GM19239 (cell line): ENCODE measurements around the gene PLEKHA7.

Source experiments
- DNase-seq: peaks from one replicate; pipeline ENCODE4 v3.0.0; 2011; ENCODE audit warnings: low spot score; ENCODE audit not compliant: insufficient read length
- FAIRE-seq: peaks from 2 replicates; lab custom pipeline; 2011; peaks lifted over from hg19 to GRCh38; lab: Jason Lieb, UNC

The PLEKHA7 gene

DNA sequence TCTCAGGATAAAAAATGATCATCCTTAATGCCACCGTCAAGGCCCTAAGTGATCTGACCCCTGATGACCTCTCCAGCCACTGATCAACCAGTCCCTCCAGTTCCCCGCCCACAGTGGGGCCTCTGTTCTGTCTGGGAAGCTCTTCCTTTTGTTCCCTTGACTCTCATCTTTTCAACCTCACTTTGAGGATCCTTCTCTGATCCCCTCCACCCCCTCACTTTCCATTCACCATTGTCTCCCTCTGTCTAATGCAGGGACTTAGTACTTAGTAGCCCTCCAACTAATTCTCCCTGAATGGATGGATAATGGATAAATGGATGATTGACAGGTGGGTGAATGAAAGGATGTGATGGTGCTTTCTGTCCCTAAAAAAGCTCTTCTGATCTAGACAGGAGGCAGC, 230.1 kb downstream of the PLEKHA7 start:
- DNase-seq (no peak), FAIRE-seq (no peak)

- FAIRE-seq (no peak), DNase-seq (no peak)
Observed at GRCh38 chr11:16783321-16783801, 230.9 kb downstream of the PLEKHA7 start.

DNA sequence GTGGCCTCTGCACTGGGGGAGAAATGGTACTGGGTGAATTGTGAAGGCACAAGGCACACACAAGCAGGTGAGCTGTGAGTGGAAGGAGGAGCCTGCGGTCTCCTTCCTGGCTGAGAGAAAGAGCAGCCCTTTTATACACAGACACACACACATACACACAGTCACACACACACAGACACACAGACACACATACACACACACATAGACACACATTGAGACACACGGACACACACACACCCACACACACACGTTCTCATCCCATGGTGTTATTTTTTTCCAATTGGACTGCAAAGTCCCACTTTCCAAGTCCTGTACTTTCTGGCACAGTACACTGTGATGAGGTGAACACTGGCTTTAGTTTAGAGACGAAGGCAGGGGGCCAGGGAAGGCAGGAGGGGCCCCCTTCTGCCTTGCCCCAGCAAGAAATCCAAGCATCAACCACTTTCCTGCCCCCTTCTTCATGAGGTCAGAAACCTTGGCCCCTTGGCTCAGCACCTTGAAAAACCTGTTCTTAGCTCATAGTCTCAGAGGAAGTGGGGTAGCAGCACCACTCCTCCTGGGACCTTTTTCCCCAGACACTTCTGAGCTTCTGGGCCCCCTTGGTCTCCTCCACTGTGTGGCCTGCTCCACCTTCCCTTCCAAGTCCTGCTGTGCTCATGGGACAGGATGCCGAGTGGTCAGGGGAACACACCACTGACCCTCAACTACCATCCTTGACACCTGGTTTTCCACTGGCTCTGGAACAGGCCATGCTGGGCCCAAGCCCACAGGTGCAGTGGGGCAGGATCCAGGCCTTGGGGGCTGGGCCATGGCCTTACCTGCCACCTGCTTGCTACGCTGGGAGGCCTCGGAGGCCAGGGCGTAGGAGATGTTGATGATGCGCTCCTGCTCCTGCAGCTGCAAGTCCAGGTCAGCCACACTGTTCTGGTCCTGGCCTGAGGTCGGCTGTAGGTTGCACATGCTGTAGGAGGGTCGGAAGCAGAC, 232.0 kb downstream of the PLEKHA7 start:
- no peak for DNase-seq
- no peak for FAIRE-seq

GRCh38 chr11:16780698-16781550, 233.3 kb downstream of the PLEKHA7 start:
- FAIRE-seq (no peak), DNase-seq (no peak)

DNA sequence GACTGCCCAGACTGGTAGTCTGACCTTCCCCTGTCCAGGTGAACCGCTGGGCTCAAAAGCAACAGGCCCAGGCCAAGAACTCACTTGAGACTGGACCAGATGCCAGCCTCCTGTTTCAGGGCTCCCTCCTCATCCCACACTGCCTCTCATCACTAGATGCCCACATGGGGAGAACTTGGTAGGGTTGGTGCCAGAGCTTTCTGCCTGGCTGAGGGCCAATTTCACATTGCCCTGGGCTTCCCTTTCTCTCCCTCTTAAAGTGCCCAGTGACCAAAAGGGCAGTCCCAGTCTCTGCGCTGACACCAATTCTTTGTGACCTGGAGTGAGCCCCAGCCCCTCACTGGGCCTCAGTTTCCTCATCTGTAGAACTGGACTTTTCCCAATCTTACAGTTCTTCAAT, 234.1 kb downstream of the PLEKHA7 start:
- FAIRE-seq = no peak
- no peak for DNase-seq

GRCh38 chr11:16779436-16779835, 234.8 kb downstream of the PLEKHA7 start:
- DNase-seq = no peak
- FAIRE-seq = no peak

DNA sequence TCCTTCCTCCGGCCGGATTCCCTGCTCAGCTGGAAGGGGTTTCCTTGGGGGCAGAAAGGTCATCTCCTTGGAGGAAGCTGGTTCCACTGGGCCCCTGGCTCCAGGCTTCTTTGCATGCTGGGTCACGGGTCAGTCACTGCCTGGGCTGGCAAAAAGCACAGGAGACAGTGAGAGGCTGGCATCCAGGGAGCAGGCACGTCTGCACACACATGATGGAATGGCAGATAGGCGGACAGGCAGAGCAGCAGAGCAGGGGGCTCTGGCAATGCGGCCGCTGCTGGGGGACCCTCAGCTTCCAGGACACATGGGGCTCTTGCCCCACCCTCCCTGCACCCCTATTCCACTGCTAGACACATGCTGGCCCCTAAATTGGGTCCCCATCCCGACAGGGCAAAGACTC, 235.3 kb downstream of the PLEKHA7 start:
- no peak for FAIRE-seq
- DNase-seq = no peak

DNA sequence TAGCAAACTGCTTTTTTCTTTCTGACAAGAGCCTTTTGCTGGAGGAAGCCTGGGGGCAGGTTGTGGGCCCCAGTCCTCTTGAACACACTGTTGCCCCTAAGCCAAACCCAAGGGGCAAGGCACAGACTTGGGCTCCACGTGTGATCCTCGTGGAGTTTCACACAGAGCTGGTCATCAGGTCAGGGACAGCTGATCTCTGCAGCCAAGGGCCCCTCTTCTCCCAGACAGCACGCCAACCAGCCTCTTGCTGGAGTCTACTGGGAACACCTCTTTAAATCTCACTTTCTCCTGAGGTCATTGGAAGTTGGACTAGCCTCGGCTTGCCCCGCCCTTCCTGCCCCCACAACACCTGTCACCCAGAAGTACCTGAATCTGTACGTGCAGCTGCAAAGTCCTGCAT, 235.9 kb downstream of the PLEKHA7 start:
- DNase-seq = no peak
- no peak for FAIRE-seq

- FAIRE-seq = no peak
- DNase-seq = no peak
Observed at GRCh38 chr11:16777613-16777975, 236.6 kb downstream of the PLEKHA7 start.

GRCh38 chr11:16776711-16777612, 237.3 kb downstream of the PLEKHA7 start:
- no peak for DNase-seq
- FAIRE-seq = no peak

GRCh38 chr11:16775614-16776283, 238.5 kb downstream of the PLEKHA7 start:
- DNase-seq = no peak
- no peak for FAIRE-seq

DNA sequence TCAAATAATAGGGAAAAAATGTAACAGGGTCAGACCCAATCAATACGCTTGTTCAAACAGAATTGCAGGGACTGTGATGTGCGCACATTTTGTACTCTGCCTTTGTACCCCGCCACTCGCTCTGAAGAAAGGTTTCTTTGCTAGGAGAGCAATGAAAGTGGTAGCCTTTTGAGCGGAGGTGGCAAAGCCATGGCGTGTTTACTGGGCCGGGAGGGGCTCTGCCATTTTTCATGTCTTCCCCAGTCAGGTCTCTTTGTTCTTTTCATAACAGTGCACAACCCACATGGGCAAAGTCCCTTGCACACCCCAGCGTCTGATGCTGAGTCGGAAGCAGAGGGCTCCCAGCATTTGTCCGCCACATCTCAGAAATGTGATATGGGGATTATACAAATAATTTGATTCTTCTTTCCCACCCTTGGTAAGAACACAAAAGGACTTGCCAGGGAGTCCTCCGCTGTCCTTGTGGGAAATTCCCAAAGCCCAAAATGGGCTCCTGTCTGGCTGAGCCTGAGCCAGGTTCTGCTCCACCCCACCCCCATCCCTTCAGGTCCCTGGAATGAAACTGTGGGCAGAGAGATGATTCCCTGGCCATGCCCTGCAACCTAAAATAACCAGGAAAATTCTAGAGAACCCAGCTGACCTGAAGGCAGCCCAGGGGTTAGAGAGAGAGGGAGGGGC, 239.1 kb downstream of the PLEKHA7 start:
- no peak for FAIRE-seq
- DNase-seq = no peak

DNA sequence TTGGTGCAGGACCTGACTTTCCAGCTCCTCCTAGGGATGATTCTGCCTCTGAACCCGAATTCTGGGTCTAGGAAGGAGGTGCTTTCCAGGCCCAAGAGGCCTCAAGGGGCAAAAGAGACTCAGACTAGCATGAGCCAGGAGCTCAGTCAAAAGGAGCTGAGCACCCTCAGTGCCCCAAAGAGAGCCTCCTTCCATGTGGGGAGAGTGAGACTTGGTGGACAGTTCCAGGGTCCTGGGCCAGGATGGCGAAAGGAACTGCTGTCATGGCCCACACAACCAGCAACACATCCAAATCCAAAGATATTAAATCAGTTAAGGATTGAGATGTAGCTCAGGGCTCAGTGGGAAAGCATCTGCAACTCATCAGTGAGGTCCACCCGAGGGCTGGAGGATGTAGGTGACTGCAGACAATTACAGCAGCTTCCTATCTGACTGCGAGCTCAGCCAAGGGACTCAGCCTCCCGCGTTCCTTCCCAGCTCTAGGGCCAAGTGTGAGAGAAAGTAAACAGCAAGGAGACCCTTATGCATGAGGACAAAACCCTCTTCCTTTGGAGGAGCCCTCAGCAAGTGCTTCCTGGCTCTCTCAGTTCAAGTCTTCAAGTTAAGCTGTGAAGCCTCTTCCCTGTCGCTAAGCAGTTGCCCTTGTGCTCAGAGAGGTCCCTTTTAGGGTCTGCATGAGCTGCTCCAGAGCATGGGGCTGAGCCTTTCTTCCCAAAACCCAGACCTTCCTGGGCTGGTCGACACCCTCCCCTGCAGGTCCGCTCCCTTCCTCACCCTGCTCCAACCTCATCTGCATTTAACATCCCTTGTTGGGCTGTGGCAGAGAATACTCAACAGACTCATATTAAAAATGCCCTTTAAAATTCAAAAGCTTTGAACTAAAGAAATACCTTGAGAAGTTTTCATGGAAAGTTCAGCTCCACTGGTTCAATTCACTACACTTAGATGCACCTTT, 240.0 kb downstream of the PLEKHA7 start:
- DNase-seq = no peak
- FAIRE-seq = no peak

DNA sequence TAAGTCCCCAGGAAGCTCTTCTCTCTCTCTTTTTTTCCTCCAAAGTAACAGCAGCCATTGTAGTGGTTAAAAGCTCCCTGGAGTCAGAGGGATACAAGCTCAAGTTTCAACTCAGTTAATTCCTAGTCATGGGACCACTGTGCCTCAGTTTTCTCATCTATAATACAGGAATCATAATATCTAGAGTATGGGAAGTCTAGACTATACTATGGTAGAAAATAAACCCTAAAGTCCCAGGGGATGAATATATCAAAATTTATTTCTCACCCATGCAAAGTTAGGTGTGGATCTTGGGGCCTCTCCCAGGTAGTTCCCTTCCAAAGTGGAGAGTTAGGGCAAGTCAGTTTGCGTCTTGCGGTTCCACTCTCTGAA, 242.1 kb downstream of the PLEKHA7 start:
- DNase-seq (no peak), FAIRE-seq (no peak)

- FAIRE-seq (no peak), DNase-seq (no peak)
Observed at GRCh38 chr11:16771350-16772140, 242.7 kb downstream of the PLEKHA7 start.

- FAIRE-seq = no peak
- DNase-seq = no peak
Observed at GRCh38 chr11:16770016-16770415, 244.2 kb downstream of the PLEKHA7 start.

DNA sequence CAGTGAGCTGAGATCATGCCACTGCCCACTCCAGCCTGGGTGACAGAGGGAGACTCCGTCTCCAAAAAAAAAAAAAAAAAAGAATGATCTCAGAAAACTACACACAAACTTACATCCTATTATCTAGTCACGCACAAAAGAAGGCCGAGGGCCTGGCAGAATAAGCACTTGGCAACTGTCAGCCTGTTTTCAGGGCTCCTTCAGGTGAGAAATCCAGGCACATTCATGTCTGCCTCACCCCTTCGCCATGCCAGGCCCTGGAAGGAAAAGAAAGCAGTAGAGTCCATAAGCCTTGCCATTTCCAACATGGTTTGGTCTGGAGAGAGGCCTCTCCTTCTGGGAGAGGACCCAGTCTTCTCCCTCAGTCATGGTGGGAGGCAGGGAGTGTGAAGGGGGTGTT, 244.8 kb downstream of the PLEKHA7 start:
- FAIRE-seq (no peak), DNase-seq (no peak)
